MM.1S (cell line): ENCODE results near the gene PWWP2B.

ENCODE experiments used
- DNase-seq: peaks from one replicate; pipeline ENCODE4 v3.0.0-alpha.2; 2015
- H2AFZ ChIP-seq: fragments of 300-600 bp; sonication (generic); 2 replicates; pipeline ENCODE4 v1.6.0; 2016; ENCODE audit warnings: antibody characterized with exemption, low read length
- H3F3A ChIP-seq: fragments of 300-600 bp; sonication (generic); 2 replicates; pipeline ENCODE4 v1.6.1; 2016; ENCODE audit warnings: mild to moderate bottlenecking, antibody characterized with exemption, low read length, moderate library complexity, mixed read lengths; ENCODE audit not compliant: insufficient read depth
- H3K27ac ChIP-seq: fragments of 300-600 bp; sonication (generic); 2 replicates; pipeline ENCODE4 v1.5.1; 2016; ENCODE audit warnings: mild to moderate bottlenecking, low read length
- H3K27me3 ChIP-seq: fragments of 300-600 bp; sonication (generic); replicated peaks from 2 replicates; pipeline ENCODE4 v1.6.0; 2016; ENCODE audit warnings: low read length; ENCODE audit not compliant: insufficient read depth
- H3K36me3 ChIP-seq: fragments of 300-600 bp; sonication (generic); replicated peaks from 2 replicates; pipeline ENCODE4 v1.6.1; 2016; ENCODE audit warnings: mild to moderate bottlenecking, low read length, mixed read lengths; ENCODE audit not compliant: insufficient read depth
- H3K4me1 ChIP-seq: fragments of 300-600 bp; sonication (generic); 2 replicates; pipeline ENCODE4 v1.6.1; 2016; ENCODE audit warnings: low read length, mixed read lengths
- H3K4me2 ChIP-seq: fragments of 300-600 bp; sonication (generic); 2 replicates; pipeline ENCODE4 v1.6.0; 2016; ENCODE audit warnings: low read depth, low read length
- H3K4me3 ChIP-seq: fragments of 300-600 bp; sonication (generic); 2 replicates; pipeline ENCODE4 v1.5.1; 2016; ENCODE audit warnings: low read length, mixed read lengths
- H3K79me2 ChIP-seq: fragments of 300-600 bp; sonication (generic); 2 replicates; pipeline ENCODE4 v1.6.1; 2016; ENCODE audit warnings: mixed run types, low read length, mixed read lengths
- H3K9ac ChIP-seq: fragments of 300-600 bp; sonication (generic); 2 replicates; pipeline ENCODE4 v1.6.1; 2016; ENCODE audit warnings: low read length, mixed read lengths
- H3K9me2 ChIP-seq: fragments of 300-600 bp; sonication (generic); replicated peaks from 2 replicates; pipeline ENCODE4 v1.6.1; 2016; ENCODE audit warnings: mild to moderate bottlenecking, low read length, mixed read lengths; ENCODE audit not compliant: insufficient read depth
- H3K9me3 ChIP-seq: fragments of 300-600 bp; sonication (generic); replicated peaks from 2 replicates; pipeline ENCODE4 v1.6.1; 2016; ENCODE audit warnings: mild to moderate bottlenecking, low read length, mixed read lengths; ENCODE audit not compliant: insufficient read depth
- H4K20me1 ChIP-seq: fragments of 300-600 bp; sonication (generic); 2 replicates; pipeline ENCODE4 v1.6.1; 2016; ENCODE audit warnings: mild to moderate bottlenecking, low read length, moderate library complexity, mixed read lengths; ENCODE audit not compliant: insufficient read depth
- CTCF ChIP-seq: fragments of 300-600 bp; sonication (generic); IDR thresholded peaks from 2 replicates; pipeline ENCODE4 v1.5.1; 2016; ENCODE audit warnings: antibody characterized with exemption, low read length, mixed read lengths
- EZH2 ChIP-seq: fragments of 300-600 bp; sonication (generic); optimal IDR thresholded peaks from 2 replicates; pipeline ENCODE3; 2017; ENCODE audit warnings: low read depth, mild to moderate bottlenecking, antibody characterized with exemption, low read length, mixed read lengths
- EZH2phosphoT487 ChIP-seq: fragments of 300-600 bp; sonication (generic); IDR thresholded peaks from 2 replicates; pipeline ENCODE4 v1.6.1; 2018; ENCODE audit warnings: antibody characterized with exemption, low read length

The PWWP2B gene

DNA sequence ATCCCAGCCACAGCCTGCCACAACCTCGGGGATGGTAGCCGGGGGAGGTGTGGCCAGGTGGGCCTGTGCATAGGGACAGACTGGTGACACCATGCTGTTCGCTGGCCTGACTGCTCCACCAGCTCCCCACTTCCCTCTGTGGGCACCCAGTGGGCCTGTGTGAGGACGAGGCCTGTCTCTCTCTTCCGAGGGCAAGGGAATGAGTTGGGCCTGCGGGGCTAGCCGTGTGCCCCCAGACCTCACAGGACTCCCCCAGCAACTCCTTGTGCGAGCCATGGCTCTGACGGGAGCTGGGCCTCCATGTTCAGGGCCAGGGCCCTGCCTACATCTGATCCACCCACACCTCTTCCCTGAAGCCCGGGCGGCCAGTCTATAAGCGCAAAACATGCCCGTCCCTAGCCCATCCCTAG is 40.5 kb downstream of the PWWP2B start:
- no peak for DNase-seq
- Histone ChIP-seq H3K9me2 (no peaks in the 10 kb centered on the region), H3K4me3 (no peak overlapping the region), H3K36me3 (no peaks in the 10 kb centered on the region), H3K27me3 (no peaks in the 10 kb centered on the region), H4K20me1 (no peaks in the 10 kb centered on the region), H3K27ac (no peak overlapping the region), H2AFZ (no peak overlapping the region), H3K9me3 (no peaks in the 10 kb centered on the region), H3K79me2 (no peaks in the 10 kb centered on the region), H3K4me2 (no peak overlapping the region), H3K4me1 (no peaks in the 10 kb centered on the region), H3K9ac (no peak overlapping the region), H3F3A (no peaks in the 10 kb centered on the region)
- TF ChIP-seq EZH2 (no peak), EZH2phosphoT487 (no peak), CTCF (no peak)

DNA sequence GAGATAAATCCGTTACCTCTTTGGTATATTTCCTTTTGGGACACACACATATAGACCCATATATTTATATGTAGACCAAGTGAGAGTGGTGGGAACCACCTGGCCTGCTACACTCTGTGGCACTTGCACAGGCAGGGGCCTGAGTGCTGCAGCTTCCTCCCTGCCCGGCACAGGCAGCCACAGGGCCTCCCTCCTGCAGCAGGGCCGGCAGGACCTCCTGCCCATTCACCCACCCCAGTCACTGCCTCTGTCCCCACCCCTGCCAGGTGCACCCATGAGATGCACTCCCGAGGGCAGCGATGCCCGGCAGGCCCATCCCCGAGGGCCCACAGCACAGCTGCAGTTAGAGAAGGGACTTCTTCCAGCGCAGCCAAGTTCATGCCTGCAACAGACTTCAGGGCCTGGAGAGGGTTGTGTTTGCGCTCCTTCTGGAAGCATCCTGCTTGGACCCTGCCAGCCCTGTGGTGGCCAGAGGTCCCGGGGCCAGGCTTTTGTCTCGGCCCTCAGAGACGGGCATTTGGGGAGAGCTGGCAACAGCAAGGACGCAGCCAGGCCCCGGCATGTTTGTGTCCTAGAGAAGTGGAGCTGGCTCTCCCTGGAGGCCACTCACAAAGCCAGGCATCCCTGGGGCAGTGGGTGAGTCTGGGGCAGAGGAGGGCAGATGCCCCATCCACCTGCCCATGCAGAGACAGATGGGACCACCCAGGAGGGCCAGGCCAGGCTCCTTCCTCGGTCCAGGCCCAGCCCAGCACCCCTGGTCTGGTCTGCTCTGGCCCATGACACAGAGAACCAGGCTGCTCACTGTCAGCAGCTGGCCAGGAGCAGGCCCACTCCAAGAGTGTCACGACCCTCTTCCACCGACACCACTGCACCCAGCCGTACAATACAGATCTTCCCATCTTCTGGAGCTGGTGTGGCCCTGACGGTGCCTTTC is 41.4 kb downstream of the PWWP2B start:
- Histone ChIP-seq H3K9ac (no peak overlapping the region), H3K27ac (no peak overlapping the region), H3K9me2 (no peaks in the 10 kb centered on the region), H3F3A (no peaks in the 10 kb centered on the region), H3K36me3 (no peaks in the 10 kb centered on the region), H3K27me3 (no peaks in the 10 kb centered on the region), H3K4me3 (no peak overlapping the region), H3K9me3 (no peaks in the 10 kb centered on the region), H3K4me1 (no peaks in the 10 kb centered on the region), H3K79me2 (no peaks in the 10 kb centered on the region), H4K20me1 (no peaks in the 10 kb centered on the region), H3K4me2 (no peak overlapping the region), H2AFZ (no peak overlapping the region)
- TF ChIP-seq CTCF: no peak
- TF ChIP-seq EZH2phosphoT487: no peak
- TF ChIP-seq EZH2: no peak
- no peak for DNase-seq

DNA sequence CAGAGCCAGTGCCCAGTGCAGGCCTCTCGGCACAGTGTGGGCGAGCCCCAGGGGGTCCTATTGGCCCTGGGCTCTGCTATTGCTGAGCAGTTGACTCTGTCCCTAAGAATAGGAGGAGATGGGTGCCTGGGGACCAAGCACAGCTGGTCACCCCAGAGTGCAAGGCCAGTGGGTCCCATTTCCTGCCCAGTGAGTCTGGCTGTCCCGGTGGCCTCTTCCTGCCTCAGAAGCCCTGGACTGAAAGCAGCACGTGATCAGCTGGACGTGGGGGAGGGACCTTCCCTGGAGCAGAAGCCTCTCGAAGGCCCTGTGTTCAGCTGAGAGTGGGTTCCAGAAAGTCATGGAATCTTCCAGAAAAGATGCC is 42.0 kb downstream of the PWWP2B start:
- no peak overlapping the region for H3K4me2 ChIP-seq
- no peaks in the 10 kb centered on the region for H3K9me3 ChIP-seq
- H4K20me1 ChIP-seq: no peaks in the 10 kb centered on the region
- no peak overlapping the region for H3K4me3 ChIP-seq
- no peaks in the 10 kb centered on the region for H3K27me3 ChIP-seq
- no peaks in the 10 kb centered on the region for H3K36me3 ChIP-seq
- H3K27ac ChIP-seq: no peak overlapping the region
- no peaks in the 10 kb centered on the region for H3K9me2 ChIP-seq
- no peak for DNase-seq
- no peak overlapping the region for H2AFZ ChIP-seq
- no peaks in the 10 kb centered on the region for H3K4me1 ChIP-seq
- H3K79me2 ChIP-seq: no peaks in the 10 kb centered on the region
- no peaks in the 10 kb centered on the region for H3F3A ChIP-seq
- TF ChIP-seq EZH2: no peak
- no peak for TF ChIP-seq EZH2phosphoT487
- no peak for TF ChIP-seq CTCF
- no peak overlapping the region for H3K9ac ChIP-seq
